Endothelial cell (in vitro differentiated cells): ENCODE measurements around the gene TFAP2A. TPM values are rescaled to one million over a fixed set of nuclear protein-coding genes. Genes with fewer than 3 reads are reported as not detected.

Source experiments
- DNase-seq: peaks from one replicate; pipeline ENCODE4 v3.0.0; 2021; ENCODE audit warnings: low spot score
- H3K27ac Mint-ChIP-seq: one replicate; pipeline ENCODE4 v1.8.0; 2021; ENCODE audit warnings: mixed read lengths, inconsistent platforms; ENCODE audit not compliant: unreplicated experiment
- H3K27me3 Mint-ChIP-seq: one replicate; pipeline ENCODE4 v1.8.0; 2021; ENCODE audit warnings: mild to moderate bottlenecking, moderate library complexity, mixed read lengths, inconsistent platforms; ENCODE audit not compliant: unreplicated experiment
- H3K36me3 Mint-ChIP-seq: one replicate; pipeline ENCODE4 v1.8.0; 2021; ENCODE audit warnings: mild to moderate bottlenecking, low read depth, mixed read lengths, inconsistent platforms; ENCODE audit not compliant: unreplicated experiment
- H3K4me1 Mint-ChIP-seq: one replicate; pipeline ENCODE4 v1.8.0; 2021; ENCODE audit warnings: mild to moderate bottlenecking, mixed read lengths, inconsistent platforms; ENCODE audit not compliant: unreplicated experiment
- H3K4me3 Mint-ChIP-seq: one replicate; pipeline ENCODE4 v1.8.0; 2021; ENCODE audit warnings: mild to moderate bottlenecking, mixed read lengths, inconsistent platforms; ENCODE audit not compliant: unreplicated experiment
- H3K9me3 Mint-ChIP-seq: one replicate; pipeline ENCODE4 v1.8.0; 2021; ENCODE audit warnings: mixed read lengths, inconsistent platforms; ENCODE audit not compliant: unreplicated experiment
- total RNA-seq: library from RNA; stranded (reverse); fragmentation: NEBNext Ultra II Directional; extraction: Animal tissue kit (Norgen Biotek cat#: 25700); gene quantifications from one replicate; pipeline ENCODE4 v1.2.1, GENCODE V29; 2021; ENCODE audit not compliant: unreplicated experiment
- TF ChIP-seq, protein P1 (sequence below): fragments of 200-600 bp; sonication (generic); IDR thresholded peaks from one replicate; pipeline ENCODE4 v1.5.0; 2021; ENCODE audit warnings: antibody characterized with exemption; ENCODE audit not compliant: unreplicated experiment

The TFAP2A gene
- total RNA-seq, 1 donor from 2014 or later = 0.31 TPM

GRCh38 chr6:10384610-10385523 is 30.0 kb downstream of the TFAP2A start:
- Mint-ChIP-seq H3K9me3 (no peaks in the 10 kb centered on the region), H3K4me3 (no peak overlapping the region), H3K36me3 (peaks cover 4% of the 10 kb centered on the region), H3K27me3 (peaks cover 36% of the 10 kb centered on the region), H3K4me1 (peaks cover 17% of the 10 kb centered on the region), H3K27ac (peak overlapping the region; percentile 1)
- TF ChIP-seq, protein P1, sequence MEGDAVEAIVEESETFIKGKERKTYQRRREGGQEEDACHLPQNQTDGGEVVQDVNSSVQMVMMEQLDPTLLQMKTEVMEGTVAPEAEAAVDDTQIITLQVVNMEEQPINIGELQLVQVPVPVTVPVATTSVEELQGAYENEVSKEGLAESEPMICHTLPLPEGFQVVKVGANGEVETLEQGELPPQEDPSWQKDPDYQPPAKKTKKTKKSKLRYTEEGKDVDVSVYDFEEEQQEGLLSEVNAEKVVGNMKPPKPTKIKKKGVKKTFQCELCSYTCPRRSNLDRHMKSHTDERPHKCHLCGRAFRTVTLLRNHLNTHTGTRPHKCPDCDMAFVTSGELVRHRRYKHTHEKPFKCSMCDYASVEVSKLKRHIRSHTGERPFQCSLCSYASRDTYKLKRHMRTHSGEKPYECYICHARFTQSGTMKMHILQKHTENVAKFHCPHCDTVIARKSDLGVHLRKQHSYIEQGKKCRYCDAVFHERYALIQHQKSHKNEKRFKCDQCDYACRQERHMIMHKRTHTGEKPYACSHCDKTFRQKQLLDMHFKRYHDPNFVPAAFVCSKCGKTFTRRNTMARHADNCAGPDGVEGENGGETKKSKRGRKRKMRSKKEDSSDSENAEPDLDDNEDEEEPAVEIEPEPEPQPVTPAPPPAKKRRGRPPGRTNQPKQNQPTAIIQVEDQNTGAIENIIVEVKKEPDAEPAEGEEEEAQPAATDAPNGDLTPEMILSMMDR = no peak
- DNase-seq = no peak

DNA sequence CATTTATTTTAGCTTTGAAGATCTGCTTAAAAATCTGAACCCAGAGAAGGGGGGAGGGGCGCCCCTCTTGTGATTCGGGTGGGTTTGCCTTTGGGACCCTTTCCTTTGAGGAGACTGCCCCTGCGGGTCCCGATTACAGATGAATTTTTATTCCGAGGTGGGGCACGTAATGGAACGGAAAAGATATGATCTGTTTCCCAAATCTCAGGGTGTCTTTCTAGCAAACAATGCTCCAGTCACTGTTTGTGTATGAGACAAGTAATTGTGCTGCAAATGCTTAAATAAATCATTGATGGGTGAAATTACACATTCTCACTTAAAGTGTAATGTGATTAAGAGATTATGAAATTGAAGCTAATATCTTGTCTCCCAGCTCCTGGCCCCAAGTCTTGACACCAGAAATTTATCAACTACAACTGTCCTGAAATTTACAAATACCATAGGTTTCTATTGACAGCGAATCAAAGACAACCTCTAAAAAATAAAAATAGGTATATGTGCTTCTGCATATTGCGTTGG is 30.7 kb downstream of the TFAP2A start:
- TF ChIP-seq, protein P1 = no peak
- Mint-ChIP-seq H3K36me3 (peaks cover 4% of the 10 kb centered on the region), H3K4me3 (no peak overlapping the region), H3K27me3 (peaks cover 28% of the 10 kb centered on the region), H3K4me1 (peaks cover 14% of the 10 kb centered on the region), H3K9me3 (no peaks in the 10 kb centered on the region), H3K27ac (peak overlapping the region; percentile 1)
- no peak for DNase-seq

DNA sequence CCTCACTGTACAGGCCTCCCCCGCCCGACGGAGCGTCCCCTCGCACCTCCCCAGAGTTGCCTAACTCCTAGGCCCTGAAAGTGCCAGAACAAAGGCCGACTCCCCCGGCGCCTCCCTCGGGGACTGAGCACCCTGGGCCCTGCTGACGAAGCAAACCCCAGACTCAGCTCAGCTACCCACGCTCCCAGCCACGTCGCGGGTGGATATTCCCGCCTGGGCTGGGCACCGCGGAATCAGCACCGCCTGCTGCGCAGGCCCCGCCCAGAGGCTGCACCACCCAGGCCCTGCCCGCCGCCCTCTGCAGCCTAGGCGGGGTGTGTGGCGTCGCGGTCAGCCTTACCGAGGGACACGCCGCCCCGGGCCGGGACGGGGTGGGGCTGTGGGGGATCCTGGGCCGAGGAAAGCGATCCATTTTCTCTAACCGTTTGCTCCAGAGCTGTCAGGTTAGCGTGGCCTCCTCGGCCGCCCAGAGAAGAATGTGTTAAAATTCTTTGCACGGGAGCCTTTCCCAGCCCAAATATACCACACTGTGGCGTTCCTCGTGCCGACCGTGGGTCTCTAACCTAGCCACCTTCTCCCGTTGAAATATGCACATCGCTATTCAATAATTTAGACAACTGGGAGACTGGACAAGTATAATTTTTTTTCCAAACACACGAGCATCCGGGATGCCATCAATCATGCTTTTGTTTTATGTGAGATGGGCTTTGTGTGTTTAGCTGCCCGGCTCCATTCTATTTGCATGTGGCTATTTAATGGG is 31.4 kb downstream of the TFAP2A start:
- DNase-seq = no peak
- Mint-ChIP-seq H3K27me3 (peaks cover 28% of the 10 kb centered on the region), H3K4me3 (peak overlapping the region; percentile 57)

DNA sequence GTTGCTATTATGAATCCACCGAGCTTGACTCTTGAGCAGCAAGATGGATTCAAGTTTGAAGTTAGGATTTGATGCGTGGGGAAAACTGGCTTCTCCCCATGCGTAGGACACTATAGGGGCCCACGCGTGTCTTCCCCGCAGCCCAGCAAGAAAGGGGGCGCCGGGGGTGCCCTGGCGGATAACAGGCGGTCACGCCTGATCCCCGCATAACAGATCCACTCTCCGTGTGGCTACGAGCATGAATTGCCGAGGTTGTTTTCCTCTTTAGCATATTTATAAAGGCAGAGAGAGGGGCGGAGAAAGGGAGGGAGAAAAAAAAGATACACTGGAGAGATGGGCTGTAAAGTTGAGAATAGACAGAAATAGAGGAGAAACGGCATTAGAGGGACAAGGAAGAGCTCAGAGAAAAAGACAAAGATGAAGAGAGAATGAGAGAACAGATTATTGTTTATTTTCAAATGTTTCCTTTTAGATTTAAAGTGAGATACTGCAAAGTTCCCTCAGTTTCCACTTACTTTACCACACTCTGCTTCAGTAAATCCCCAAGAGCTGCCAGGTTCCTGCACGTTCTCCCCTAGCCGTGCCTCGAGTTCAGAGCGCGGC is 32.0 kb downstream of the TFAP2A start:
- Mint-ChIP-seq H3K27ac (no peak overlapping the region), H3K27me3 (peaks cover 30% of the 10 kb centered on the region), H3K4me3 (peak overlapping the region; percentile 57), H3K36me3 (peaks cover 4% of the 10 kb centered on the region), H3K9me3 (no peaks in the 10 kb centered on the region), H3K4me1 (peaks cover 14% of the 10 kb centered on the region)
- no peak for DNase-seq
- TF ChIP-seq, protein P1 = no peak

More for the DNA sequence above, 31.4 kb downstream of the TFAP2A start:
- TF ChIP-seq, protein P1 = no peak
- H3K9me3 Mint-ChIP-seq = no peaks in the 10 kb centered on the region
- peaks cover 4% of the 10 kb centered on the region for H3K36me3 Mint-ChIP-seq
- H3K4me1 Mint-ChIP-seq = peaks cover 14% of the 10 kb centered on the region
- H3K27ac Mint-ChIP-seq = no peak overlapping the region
